ENCODE measurements around the gene PAXX.

PAXX gene

DNA sequence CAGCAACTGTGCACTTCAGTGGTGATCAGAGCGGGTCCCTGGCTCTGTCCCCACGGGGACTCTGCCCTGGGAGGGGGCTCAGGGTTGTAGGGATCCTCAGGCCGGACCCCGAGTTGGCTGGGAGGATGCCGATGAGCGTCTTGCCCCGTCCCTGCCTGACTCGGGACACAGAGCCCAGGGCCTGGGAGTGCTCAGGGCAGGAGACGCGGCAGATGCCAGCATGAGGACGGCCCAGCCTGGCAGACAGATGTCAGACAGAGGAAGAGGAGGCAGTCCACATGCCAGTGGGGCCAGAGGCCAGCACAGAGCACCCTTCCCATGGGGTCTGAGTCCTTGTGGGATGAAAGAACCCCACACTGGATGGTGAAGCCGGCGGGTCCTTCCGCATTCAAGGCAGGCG, 28.9 kb upstream of the PAXX start:
- DNase-seq: no peak
- in situ Hi-C loops (cut with HindIII; ENCODE audit: low pct_ligation_motif_present, low pct_unique_long_range_greater_than_20kb, low sequenced_read_pairs): no loop called here

DNA sequence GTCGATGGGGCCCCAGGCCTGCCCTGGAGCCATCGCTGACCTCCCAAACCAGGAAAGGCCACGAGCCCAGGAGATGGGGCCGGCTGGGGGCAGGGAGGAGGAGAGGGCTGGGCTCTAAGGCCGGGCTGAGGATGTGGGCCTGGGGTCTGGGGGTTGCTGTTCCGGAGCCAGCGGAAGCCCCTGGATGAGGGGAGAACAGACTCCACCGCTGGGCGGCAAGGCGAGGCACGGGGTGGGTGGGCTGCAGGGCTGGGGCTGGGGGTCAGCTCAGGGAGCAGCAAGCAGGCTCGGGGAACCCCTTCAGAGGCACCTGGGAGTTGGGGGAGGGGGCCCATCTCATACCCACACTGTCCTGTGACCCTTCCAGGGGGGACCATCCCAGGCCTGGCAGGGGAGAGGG, 28.5 kb upstream of the PAXX start:
- in situ Hi-C loops (cut with HindIII; ENCODE audit: low pct_ligation_motif_present, low pct_unique_long_range_greater_than_20kb, low sequenced_read_pairs): no loop called here
- DNase-seq: no peak

DNA sequence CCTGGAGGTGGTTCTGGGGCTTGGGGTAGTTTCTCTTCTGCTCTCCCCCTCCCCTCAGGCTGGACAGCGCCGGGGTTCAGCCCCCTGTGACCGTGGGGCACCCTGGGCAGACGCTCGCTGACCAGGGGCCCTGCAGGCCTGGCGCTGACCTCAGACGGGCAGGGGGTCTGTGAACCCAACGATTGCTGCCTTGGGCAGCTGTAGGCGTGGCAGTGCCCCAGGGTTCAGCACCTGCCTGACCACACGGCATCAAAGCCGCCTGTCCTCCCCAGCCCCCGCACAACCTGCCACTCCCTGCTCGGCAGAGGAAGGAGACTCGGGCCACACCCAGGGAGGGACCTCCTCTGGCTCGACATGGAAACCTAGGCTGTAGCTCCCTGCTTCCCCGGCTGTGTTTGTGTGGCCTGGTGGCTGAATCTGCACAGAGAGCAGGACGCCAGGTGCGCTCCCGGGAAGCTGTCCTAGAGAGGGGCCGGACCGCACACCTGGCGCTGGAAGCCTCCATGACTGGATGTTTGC, 28.0 kb upstream of the PAXX start:
- in situ Hi-C loops (cut with HindIII; ENCODE audit: low pct_ligation_motif_present, low pct_unique_long_range_greater_than_20kb, low sequenced_read_pairs): no loop called here
- DNase-seq: no peak

DNA sequence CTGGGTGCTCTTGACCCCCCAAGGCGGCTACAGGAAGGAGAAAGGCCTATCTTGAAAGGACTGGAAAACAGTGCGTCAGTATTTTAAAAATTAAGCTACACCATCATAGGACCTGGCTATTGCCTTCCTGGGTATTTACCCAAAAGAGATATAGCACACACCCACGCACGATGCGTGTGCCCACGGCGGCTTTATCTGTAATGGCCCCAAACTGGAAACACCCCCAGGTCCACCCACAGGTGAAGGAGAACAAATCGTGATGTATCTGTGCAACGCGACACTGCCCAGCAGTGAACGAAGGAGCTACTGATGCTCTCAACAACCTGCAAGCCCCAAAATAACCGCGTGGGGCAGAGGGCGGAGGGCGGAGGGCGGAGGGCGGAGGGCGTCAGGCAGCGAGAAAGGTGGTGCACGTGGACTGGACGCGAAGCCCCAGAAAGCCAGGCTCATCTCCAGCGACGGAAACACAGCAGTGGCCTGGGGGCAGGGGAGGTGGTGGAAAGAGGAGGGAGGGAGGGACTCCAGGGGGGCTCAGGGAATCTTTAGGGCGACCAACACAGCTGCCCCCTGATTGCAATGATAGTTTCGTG, 27.3 kb upstream of the PAXX start:
- no peak for DNase-seq
- in situ Hi-C loops (cut with HindIII; ENCODE audit: low pct_ligation_motif_present, low pct_unique_long_range_greater_than_20kb, low sequenced_read_pairs): no loop called here

DNA sequence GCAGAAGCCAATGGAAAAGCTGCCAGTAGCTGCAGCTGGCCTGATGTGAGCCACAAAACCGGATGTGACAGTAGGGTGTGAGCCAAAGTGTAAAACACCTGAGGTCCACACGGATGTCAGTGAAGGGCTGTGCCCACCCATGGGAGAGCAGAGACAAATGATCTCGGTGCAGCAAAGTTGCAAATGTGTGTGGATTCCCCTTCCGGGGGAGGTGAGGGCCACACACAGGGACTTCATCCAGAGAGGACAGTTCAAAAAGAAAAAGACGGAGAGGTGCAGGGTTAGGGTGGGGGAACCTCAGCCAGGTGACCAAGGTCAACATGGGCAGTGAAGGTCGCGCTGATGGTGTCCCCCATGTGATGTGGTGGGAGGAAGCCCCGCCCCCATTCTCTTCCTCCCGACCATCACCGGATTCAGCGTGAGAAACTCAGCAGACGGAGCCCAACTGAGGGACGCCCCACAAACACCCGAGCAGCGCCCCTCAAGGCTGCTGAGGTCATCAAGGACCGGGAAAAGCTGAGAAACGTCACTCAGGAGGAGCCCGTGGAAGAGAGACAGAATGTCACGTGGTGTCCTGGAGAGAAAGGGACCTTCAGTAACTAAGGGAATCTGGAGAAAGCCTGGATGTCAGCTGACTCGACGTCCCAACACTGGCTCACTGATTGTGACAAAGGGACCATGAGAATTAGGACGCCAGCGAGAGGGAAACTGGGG, 26.3 kb upstream of the PAXX start:
- no peak for DNase-seq
- in situ Hi-C loops (cut with HindIII; ENCODE audit: low pct_ligation_motif_present, low pct_unique_long_range_greater_than_20kb, low sequenced_read_pairs): no loop called here

DNA sequence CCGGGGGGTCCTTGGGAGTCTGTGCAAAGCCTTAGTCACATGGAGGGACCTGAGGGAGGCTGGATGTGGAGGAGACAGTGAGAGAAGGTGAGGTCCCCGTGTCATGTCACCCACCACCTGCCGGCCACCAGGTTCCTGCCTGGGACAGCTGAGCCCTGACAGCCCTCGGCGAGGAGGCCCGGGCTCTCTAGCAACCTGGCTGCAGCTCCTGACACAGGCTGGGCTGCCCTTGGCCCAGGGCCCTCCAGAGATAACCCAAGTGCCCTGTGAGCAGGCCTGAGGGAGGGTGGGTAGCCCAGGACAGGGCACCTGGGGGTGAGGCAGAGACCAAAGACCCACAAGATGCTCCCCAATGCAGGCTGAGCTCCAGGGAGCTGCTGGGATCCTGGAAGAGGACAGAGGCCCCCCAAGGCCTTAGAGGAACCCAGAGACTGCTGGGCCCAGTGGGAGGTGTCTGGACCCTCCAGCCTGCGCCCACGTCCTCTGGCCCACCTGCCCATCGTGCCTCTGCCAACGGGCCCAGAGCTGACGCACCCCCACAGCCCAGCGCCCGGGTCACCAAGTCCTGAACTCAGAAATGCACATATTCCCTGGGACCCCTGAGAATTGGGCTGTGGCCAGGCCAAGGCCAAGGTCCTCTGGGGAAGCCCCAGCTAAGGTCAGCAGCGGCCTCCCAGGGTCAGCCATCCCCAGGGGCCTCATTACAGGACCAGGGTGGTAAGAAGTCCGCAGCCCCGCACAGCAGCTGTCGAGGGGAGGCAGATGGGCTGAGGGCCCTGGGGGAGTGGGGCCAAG, 23.7 kb upstream of the PAXX start:
- no peak for DNase-seq
- in situ Hi-C loops (cut with HindIII; ENCODE audit: low pct_ligation_motif_present, low pct_unique_long_range_greater_than_20kb, low sequenced_read_pairs): no loop called here

DNA sequence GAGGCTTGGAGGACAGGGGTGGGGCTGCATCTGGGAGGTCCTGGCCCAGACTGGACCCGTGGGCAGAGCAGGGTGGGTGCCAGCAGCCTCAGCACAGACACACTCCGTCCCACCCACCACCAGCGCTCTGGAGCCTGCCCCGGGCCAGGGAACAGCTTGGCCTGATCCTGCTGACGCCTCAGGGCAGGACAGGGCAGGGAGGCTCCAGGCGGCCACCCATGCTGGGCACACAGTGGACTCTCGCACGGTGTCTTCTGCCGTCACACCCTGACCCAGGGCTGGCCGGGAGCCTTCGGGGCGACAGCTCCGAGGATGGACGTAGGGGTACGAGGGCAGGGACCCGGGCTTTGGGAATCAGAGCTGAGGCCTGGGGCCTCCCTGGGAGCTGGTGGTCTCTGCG, 23.1 kb upstream of the PAXX start:
- DNase-seq: no peak
- in situ Hi-C loops (cut with HindIII; ENCODE audit: low pct_ligation_motif_present, low pct_unique_long_range_greater_than_20kb, low sequenced_read_pairs): no loop called here

DNA sequence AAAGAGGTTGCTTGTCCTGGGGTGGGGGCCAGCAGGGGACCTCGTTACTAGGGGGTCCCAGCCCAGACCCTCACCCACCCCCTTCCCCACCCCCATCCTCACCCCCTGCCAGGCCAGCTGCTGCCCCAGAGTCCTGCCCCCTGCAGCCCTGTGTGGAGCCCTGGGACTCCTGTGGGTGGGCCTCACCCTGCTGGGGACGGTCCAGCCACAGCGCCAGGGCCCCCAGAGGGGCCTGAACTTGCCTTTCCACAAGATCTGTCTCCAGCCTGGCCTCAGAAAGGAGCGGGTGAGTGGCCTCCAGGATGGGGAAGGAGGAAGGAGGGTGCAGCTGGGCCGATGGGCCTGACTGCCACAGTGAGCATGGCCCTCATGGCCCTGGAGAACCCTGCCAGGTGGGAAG, 22.4 kb upstream of the PAXX start:
- no peak for DNase-seq
- in situ Hi-C loops (cut with HindIII; ENCODE audit: low pct_ligation_motif_present, low pct_unique_long_range_greater_than_20kb, low sequenced_read_pairs): no loop called here

DNA sequence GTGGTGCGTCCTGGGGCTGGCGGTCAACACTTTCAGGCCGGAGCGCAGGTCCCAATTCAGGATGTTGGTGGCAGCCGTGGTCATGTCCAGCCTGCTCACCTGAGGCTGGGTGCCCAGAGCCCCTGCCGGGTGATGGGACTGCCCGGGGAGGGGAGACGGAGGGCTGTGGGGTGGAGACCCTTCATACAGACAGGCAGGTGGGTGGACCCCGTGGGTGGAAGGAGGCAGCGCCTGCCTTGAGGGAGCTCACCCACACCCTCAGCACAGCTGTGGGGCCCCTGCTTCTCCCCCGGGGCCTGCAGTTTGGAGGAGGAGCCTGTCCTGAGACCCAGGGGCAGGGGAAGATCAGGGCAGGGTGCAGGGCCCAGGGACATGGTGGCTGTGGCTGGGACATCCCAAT, 21.9 kb upstream of the PAXX start:
- in situ Hi-C loops (cut with HindIII; ENCODE audit: low pct_ligation_motif_present, low pct_unique_long_range_greater_than_20kb, low sequenced_read_pairs): no loop called here
- DNase-seq: no peak

DNA sequence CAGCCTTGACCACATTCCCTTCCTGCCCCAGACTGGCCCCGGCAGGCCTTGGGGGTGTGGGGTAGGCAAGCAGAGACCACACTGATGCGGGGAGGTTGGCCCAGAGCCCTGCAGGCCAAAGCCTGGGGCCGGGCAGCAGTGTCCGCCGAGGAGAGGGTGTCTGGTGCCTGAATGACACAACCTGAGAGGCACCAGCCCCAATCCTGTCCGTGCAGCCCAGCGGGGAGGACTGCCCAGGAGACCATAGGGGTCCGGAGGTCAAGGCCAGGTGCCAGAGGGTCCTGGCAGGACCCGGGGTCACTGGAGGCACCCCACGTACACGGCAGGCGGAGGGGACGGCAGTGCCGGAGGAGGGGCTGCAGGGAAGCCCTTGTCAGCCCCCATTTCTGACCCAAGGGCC, 20.5 kb upstream of the PAXX start:
- DNase-seq: no peak
- in situ Hi-C loops (cut with HindIII; ENCODE audit: low pct_ligation_motif_present, low pct_unique_long_range_greater_than_20kb, low sequenced_read_pairs): no loop called here

DNA sequence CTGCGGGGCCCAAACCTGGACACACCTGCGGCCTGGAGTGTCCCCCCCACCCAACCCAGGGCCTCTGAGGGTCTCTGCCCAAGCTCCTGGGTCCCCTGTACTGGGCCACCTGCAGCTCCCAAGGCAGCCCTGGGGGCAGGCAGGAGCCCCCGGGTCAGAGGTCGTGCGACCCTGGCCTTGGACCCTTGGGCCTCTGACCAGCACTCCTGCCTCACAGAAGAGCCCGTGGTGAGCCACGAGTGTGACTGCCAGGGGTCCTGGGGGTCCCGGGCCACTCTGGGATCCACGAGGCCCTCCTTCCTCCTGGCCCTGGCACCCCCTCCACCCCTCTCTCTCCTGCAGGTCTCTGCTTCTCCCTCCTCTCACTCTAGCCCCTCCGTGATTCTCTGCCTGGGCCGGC, 19.9 kb upstream of the PAXX start:
- in situ Hi-C loops (cut with HindIII; ENCODE audit: low pct_ligation_motif_present, low pct_unique_long_range_greater_than_20kb, low sequenced_read_pairs): no loop called here

DNA sequence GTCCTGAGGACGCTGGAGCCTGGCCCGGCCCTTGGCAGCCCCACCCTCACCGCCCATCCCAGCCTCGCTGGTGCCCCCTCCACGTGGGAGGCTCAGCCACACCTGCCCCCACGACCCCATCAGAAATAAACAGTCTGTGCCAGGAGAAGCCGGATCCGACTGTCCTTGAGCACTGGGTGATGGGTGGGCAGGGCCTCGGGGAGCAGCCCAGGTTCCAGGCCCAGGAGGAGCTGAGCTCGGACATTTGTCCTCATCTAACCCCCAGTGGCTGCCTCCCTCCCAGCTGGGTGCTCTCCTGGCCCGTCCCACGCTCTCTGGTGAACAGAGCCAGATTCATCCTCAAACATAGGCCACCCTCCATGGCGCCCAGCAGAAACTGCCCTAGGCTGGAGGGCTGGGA, 19.5 kb upstream of the PAXX start:
- in situ Hi-C loops (cut with HindIII; ENCODE audit: low pct_ligation_motif_present, low pct_unique_long_range_greater_than_20kb, low sequenced_read_pairs): no loop called here

More for the DNA sequence above, 19.9 kb upstream of the PAXX start:
- DNase-seq: no peak

DNA sequence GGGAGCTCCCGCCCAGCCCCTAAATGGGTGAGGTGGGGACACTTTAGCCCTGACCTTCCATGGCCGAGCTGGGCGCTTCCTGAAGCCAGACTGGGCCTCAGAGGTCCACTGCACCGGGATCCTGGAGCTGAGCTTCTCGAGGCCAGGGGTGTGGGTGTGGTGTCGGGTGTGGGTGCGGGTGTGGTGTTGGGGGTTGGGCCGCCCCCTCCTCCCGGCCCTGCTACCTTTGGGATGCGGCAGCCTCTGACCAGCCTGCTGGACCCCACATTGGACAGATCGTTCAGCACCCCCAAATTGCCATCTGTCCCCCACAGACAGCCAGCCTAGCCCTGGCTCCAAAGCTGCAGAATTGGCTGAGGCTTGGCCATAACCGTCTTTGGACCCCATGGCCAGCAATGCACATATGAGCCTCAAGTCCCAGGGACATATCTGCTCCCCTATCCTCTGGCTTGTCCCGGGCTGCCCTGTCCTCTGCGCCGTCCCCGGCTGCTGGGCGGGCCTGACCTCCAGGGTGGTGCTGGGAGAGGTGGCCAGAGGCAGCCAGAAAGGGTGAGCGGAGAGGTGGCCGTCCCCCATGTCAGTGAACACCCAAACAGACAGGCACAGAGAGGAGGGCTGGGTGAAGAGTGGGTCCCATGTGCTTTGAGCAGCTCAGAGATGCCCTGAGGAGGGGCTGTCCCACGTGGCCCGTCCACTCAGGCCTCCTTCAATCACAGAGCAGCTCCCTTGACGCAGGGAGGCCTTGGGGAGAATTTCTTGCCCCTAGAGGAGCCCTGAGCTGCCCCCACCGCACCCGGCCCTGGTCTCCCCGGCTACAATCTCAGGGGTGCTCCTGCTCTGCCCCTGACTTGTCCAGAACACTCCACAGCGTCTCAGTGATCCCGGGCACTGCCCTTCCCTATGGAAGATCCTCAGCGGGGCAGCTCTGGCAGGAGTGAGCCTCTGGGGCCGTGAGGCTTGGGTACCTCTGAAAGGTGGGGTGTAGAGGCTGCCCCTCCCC, 18.3 kb upstream of the PAXX start:
- DNase-seq: no peak
- in situ Hi-C loops (cut with HindIII; ENCODE audit: low pct_ligation_motif_present, low pct_unique_long_range_greater_than_20kb, low sequenced_read_pairs): no loop called here

More for the DNA sequence above, 19.5 kb upstream of the PAXX start:
- no peak for DNase-seq

DNA sequence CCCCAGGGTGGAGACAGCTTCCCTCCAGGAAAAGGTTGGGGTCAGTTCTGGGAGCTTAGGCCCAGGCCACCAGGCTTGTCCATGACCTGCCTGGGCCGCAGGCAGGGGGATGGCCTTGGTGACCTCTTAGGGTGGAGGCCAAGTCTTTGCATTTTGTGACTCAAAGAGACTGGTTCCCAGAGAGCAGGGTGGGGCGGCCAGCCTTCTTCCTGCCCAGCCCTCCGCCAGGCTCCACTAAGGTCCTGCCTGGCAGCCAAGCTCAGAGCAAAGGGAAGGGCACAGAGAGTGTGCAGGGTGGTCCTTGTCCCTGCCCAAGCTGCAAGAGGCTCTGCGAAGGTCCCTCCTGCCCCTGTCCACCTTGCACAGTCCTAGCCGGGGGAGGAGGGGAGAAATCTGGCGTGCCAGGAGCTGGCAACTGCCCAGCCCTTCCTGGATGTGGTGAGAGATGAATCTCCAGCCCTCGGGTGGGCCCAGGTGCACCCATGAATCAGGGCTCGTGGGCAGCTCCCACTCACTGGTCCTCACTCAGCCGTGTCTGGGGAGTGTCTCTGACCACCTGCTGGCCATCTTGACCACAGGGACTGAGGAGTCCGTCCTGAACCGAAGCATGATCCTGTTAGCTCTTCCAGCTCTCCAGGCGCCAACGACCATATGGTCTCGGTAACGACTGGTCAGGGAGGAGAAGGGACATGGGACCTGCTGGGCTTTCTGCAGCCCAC, 17.2 kb upstream of the PAXX start:
- DNase-seq: no peak
- in situ Hi-C loops (cut with HindIII; ENCODE audit: low pct_ligation_motif_present, low pct_unique_long_range_greater_than_20kb, low sequenced_read_pairs): no loop called here

DNA sequence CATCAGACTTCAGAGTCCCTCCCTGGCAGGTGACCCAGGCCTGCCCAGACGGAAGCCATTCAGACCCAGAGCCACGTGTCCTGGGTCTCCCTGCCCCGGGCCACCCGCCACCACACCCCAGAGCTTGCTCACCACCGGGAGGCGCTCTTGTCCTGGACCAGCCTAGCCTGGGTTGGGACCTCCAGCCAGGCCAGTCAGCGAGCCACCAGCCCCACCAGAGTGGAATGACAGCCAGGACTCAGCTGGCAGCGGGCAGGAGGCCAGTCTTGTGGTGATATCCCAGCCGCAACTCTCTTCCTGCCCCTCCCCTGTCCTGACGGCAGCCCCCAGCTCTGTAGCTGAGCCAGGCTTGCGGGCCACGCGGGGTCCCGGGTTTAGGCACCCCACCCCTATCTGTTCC, 16.6 kb upstream of the PAXX start:
- no peak for DNase-seq
- in situ Hi-C loops (cut with HindIII; ENCODE audit: low pct_ligation_motif_present, low pct_unique_long_range_greater_than_20kb, low sequenced_read_pairs): no loop called here

DNA sequence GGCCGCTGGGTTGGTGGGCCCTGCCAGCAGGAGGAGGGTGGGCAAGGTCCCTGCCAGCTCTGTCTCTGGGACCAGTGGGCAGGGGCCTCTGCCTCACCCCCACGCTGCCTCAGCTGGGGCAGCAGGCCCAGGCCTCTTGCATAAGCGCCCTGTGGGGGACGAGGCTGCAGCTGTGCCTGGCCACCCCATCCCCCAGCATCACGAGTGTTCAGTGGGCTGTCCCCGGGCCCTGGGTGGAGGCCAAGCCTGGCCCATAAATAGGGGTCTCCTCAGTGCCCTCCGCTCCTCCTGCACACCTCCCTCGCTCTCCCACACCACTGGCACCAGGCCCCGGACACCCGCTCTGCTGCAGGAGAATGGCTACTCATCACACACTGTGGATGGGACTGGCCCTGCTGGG, 15.0 kb upstream of the PAXX start, which contains the start of gene PTGDS:
Gene PTGDS (plus strand): TSS at position 282 of the 400 bp plus-strand sequence. CDS start 75 bp downstream, at position 357.
- in situ Hi-C loops (cut with HindIII; ENCODE audit: low pct_ligation_motif_present, low pct_unique_long_range_greater_than_20kb, low sequenced_read_pairs): no loop called here
- no peak for DNase-seq

DNA sequence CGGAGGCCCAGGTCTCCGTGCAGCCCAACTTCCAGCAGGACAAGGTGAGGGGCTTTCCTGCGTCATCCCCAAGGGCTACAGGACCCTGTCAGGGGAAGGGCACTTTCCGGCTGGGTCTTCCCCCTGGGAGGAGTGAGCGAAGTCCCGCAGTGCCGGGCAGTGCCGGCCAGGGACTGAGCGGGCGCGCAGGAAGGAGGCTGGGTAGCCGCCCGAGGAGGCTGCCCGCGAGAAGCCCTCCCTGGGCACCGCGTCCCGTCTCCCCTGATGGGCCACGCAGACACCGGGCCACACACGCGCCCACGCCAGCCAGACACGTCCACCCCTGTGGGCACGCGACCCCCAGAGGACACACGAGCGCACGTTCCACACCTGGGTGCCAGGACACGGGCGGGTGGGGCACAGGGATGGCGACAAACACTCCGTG, 14.6 kb upstream of the PAXX start:
- in situ Hi-C loops (cut with HindIII; ENCODE audit: low pct_ligation_motif_present, low pct_unique_long_range_greater_than_20kb, low sequenced_read_pairs): no loop called here
- DNase-seq: no peak
